Cardiac fibroblast (primary cell): ENCODE data around the gene TSPAN14.

Source experiments
- DNase-seq, 2 donors: peaks; one replicate each; pipeline versions ENCODE4 v3.0.0 to v3.0.0-alpha.2; 2010; ENCODE audit warnings: low read depth in 2 of 2
- H3K4me3 ChIP-seq, 2 donors: replicated peaks in 1 of 2; 1 replicate in 1 of 2; 2 replicates in 1 of 2; pipeline ENCODE4 v1.5.1; 2011; ENCODE audit warnings: low read depth in 2 of 2, low read length in 2 of 2, mild to moderate bottlenecking in 2 of 2, moderate library complexity in 1 of 2
- TF ChIP-seq, protein P1 (sequence below): IDR thresholded peaks from one replicate; pipeline ENCODE4 v1.5.1; 2011; ENCODE audit warnings: low read depth, mild to moderate bottlenecking, low read length, inconsistent platforms

The TSPAN14 gene

DNA sequence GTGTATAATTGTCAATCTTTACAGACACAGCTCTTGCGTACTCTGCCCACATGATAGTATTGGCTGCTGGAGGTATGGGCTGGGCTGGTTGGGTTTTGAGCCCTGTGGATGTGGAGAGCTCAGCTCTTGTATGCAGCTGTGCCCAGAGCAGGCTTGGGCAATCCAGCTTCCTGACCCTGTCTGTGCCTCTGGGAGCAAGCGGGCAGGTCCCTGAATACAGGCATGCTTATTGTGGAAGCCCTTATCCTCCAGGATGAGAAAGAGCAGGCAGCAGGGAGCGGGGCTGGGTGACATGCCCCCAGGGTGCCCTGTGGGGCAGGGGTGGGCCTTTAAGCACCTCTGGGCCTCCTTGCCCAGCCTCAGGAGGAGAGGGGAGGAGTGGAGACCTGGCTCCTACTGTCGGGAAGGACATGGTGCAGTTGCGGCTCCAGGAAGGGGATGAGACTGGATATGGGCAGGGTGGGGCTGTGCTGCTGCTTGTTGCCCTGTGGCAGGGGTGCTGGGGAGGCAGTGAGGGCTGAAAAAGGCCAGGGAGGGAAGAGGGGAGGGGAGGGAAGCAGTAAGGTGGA is 50.9 kb downstream of the TSPAN14 start:
- DNase-seq, result peak in 1 of 2 donors; percentile 23
- TF ChIP-seq, protein P1, sequence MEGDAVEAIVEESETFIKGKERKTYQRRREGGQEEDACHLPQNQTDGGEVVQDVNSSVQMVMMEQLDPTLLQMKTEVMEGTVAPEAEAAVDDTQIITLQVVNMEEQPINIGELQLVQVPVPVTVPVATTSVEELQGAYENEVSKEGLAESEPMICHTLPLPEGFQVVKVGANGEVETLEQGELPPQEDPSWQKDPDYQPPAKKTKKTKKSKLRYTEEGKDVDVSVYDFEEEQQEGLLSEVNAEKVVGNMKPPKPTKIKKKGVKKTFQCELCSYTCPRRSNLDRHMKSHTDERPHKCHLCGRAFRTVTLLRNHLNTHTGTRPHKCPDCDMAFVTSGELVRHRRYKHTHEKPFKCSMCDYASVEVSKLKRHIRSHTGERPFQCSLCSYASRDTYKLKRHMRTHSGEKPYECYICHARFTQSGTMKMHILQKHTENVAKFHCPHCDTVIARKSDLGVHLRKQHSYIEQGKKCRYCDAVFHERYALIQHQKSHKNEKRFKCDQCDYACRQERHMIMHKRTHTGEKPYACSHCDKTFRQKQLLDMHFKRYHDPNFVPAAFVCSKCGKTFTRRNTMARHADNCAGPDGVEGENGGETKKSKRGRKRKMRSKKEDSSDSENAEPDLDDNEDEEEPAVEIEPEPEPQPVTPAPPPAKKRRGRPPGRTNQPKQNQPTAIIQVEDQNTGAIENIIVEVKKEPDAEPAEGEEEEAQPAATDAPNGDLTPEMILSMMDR, result no peak
- H3K4me3 ChIP-seq, result no peak overlapping the region

DNA sequence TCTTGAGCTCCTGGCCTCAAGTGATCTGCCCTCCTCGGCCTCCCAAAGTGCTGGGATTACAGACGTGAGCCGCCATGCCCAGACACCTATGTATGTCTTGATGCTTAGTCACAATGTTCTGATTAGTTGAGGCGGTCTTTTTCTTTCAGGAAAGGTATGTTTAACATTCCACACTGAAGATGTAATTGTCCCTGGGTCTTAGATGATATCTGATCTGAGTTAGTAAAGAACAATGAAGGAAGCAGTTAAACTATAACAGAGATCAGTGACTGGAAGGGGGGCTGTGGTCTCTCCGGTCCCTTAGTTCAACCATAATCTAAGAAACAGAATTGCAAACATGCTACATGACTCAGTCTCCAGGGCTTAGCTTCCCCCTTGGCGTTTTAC is 52.1 kb downstream of the TSPAN14 start:
- H3K4me3 ChIP-seq, result no peak overlapping the region
- DNase-seq, result peak in 1 of 2 donors; percentile 82
- TF ChIP-seq, protein P1, result no peak

DNA sequence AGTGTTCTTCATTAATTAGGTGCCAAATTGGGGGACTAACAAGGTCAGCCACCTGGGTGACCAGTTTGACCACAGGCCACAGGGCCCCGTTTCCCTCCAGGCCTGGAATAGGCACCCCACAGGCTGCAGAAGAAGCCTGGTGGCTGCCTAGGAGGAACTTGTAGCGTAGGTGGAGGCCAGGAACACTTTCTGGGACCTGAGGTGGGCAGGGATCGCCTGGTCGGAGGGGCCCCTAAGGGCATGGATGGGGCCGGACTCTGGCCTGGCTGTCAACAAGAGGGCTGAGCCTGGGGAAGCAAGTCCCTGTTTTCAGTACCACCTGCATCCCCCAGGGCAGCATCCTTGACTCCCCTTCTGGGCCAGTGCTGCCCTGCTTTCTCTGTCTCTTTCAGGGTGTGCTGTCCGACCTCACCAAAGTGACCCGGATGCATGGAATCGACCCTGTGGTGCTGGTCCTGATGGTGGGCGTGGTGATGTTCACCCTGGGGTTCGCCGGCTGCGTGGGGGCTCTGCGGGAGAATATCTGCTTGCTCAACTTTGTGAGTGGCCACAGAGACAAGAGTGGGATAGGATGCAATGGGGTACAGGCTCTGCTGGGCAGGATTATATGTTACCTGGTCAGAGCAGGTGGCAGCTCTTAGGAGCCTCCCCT is 52.9 kb downstream of the TSPAN14 start:
- DNase-seq, result no peak
- TF ChIP-seq, protein P1, result no peak
- no peak overlapping the region for H3K4me3 ChIP-seq

DNA sequence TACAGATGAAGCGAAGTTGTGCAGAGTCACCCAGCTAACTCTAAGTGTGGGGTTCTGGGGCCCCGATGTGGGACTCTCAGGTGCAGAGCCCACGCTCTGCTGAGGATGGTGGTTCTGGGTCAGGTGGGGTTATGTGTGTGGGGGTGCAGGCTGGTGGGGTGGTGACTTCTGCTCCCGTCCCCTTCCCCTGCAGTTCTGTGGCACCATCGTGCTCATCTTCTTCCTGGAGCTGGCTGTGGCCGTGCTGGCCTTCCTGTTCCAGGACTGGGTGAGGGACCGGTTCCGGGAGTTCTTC is 54.9 kb downstream of the TSPAN14 start:
- H3K4me3 ChIP-seq, result no peak overlapping the region
- TF ChIP-seq, protein P1, result no peak
- no peak for DNase-seq

DNA sequence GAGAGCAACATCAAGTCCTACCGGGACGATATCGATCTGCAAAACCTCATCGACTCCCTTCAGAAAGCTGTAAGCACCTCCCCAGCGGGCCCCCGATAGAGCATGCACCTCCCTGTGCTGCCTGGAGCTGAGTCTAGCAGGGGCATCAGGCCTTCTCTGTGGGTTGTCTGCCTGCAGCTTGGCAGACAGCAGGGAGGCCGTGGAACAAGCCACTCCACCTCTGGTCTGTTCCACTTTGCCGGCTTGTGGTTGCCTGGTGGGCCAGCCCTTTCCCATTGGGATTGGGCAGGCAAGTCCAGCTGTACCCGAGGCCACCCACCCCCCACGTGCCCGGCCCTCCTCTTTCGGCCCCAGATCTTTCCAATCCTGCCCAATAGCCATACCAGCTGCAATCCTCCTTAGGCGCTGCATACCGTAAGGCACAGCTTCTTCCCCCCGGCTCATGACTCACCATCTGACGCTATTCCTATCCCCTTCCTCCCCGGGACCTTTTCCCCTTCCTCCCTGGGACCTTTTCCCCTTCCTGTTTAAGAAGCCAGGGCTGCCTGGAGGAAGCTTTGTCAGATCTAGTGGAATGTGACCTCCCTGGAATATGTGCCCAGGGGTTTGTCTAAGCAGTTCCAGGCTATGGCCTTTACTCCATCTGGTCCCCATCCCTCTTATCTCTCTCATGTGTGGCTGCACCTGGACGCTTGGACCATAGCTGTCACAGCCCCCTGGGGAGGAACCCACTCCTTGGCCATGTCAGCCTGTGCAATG is 55.5 kb downstream of the TSPAN14 start:
- peak; percentile 89 to 92 for DNase-seq
- TF ChIP-seq, protein P1, result no peak
- H3K4me3 ChIP-seq, result no peak overlapping the region

DNA sequence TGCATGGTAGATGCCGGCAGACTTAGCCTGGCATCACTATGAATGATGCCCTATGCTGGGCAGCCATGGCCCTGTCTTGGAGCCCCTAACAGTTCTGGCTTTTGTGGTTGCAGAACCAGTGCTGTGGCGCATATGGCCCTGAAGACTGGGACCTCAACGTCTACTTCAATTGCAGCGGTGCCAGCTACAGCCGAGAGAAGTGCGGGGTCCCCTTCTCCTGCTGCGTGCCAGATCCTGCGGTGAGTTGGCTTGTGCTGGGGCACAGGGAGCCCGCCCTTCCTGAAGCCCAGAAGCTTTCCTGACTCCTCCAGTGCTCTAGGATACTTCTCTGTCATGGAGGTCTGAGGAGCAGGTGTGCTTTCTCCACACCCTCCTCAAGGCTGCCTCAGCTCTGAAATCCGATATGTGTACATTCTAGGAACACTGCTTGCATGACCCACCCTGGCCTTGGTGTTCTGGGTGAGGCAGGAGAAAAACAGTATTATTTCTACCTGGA is 58.0 kb downstream of the TSPAN14 start:
- TF ChIP-seq, protein P1, result no peak
- no peak for DNase-seq
- no peak overlapping the region for H3K4me3 ChIP-seq
